ENCODE data around the gene CACNB3. TPM values are rescaled to one million over a fixed set of nuclear protein-coding genes. Genes with fewer than 3 reads are reported as not detected.

Gene CACNB3
- total and polyA plus RNA-seq, 9 of the 15 experiments (the other 6 are each of a cell fraction or from before 2014, with no cell fraction given), result 0.24 to 2.0 (median 1.5) TPM

GRCh38 chr12:48795550-48796455, 22.5 kb upstream of the CACNB3 start (continued):
- TF ChIP-seq ZFP36 (IDR thresholded peaks at IDR 0.05; ENCODE audit: low read depth, low read length, partially characterized antibody) (no peak), ZBTB33 (CRISPR knock-in tag; IDR thresholded peaks at IDR 0.05) (0 out of 2 replicates have a peak, but pooled peaks have one; percentile 20), HOXB6 (CRISPR knock-in tag; IDR thresholded peaks at IDR 0.05; ENCODE audit: borderline replicate concordance) (no peak), ZC3H11A (IDR thresholded peaks at IDR 0.05; ENCODE audit: low read depth, low read length) (no peak), RBFOX2 (IDR thresholded peaks at IDR 0.05; ENCODE audit: low read depth, low read length) (no peak), MTA2 (IDR thresholded peaks at IDR 0.05; ENCODE audit: low read depth) (no peak), KAT2B (IDR thresholded peaks at IDR 0.05; ENCODE audit: low read depth, low read length) (no peak), ZNF224 (CRISPR knock-in tag; IDR thresholded peaks at IDR 0.05) (no peak), GMEB1 (CRISPR knock-in tag; IDR thresholded peaks at IDR 0.05) (no peak)
- TF ChIP-seq, protein P1, sequence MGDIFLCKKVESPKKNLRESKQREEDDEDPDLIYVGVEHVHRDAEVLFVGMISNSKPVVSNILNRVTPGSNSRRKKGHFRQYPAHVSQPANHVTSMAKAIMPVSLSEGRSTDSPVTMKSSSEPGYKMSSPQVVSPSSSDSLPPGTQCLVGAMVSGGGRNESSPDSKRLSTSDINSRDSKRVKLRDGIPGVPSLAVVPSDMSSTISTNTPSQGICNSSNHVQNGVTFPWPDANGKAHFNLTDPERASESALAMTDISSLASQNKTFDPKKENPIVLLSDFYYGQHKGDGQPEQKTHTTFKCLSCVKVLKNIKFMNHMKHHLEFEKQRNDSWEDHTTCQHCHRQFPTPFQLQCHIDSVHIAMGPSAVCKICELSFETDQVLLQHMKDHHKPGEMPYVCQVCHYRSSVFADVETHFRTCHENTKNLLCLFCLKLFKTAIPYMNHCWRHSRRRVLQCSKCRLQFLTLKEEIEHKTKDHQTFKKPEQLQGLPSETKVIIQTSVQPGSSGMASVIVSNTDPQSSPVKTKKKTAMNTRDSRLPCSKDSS (IDR thresholded peaks at IDR 0.05; ENCODE audit: low read depth, partially characterized antibody), result no peak
